PFSK-1 (cell line): Measurements from ENCODE around the gene STH.

Experiments used
- FOXP2 ChIP-seq: optimal IDR thresholded peaks from 2 replicates; pipeline ENCODE3; 2011; ENCODE audit warnings: borderline replicate concordance, control low read depth, inconsistent platforms; ENCODE audit not compliant: insufficient read depth; ENCODE audit errors: extremely low read length, extremely low read depth
- POLR2AphosphoS5 ChIP-seq: IDR thresholded peaks from 2 replicates; pipeline ENCODE4 v1.6.1; 2012; ENCODE audit warnings: low read depth, mild to moderate bottlenecking, control low read depth, low read length, moderate library complexity
- SIN3A ChIP-seq: IDR thresholded peaks from 2 replicates; pipeline ENCODE4 v1.6.1; 2012; ENCODE audit warnings: mild to moderate bottlenecking, low read length, moderate library complexity, borderline replicate concordance; ENCODE audit not compliant: insufficient read depth
- TAF1 ChIP-seq: IDR thresholded peaks from 2 replicates; pipeline ENCODE4 v1.6.1; 2012; ENCODE audit warnings: low read length, control low read depth, borderline replicate concordance; ENCODE audit not compliant: insufficient read depth
- TF ChIP-seq, protein P1 (sequence below), 2 experiments: IDR thresholded peaks; 2 replicates each; pipeline versions ENCODE4 v1.6.1 to v1.8.0; 2011 to 2012; ENCODE audit warnings: low read depth in 2 of 2, low read length in 2 of 2, control low read depth in 1 of 2, inconsistent platforms in 1 of 2, mild to moderate bottlenecking in 1 of 2, moderate library complexity in 1 of 2; ENCODE audit not compliant: insufficient read depth in 1 of 2

GRCh38 chr17:45995627-45996270, 3.3 kb upstream of the STH start:
- TF ChIP-seq, protein P1, sequence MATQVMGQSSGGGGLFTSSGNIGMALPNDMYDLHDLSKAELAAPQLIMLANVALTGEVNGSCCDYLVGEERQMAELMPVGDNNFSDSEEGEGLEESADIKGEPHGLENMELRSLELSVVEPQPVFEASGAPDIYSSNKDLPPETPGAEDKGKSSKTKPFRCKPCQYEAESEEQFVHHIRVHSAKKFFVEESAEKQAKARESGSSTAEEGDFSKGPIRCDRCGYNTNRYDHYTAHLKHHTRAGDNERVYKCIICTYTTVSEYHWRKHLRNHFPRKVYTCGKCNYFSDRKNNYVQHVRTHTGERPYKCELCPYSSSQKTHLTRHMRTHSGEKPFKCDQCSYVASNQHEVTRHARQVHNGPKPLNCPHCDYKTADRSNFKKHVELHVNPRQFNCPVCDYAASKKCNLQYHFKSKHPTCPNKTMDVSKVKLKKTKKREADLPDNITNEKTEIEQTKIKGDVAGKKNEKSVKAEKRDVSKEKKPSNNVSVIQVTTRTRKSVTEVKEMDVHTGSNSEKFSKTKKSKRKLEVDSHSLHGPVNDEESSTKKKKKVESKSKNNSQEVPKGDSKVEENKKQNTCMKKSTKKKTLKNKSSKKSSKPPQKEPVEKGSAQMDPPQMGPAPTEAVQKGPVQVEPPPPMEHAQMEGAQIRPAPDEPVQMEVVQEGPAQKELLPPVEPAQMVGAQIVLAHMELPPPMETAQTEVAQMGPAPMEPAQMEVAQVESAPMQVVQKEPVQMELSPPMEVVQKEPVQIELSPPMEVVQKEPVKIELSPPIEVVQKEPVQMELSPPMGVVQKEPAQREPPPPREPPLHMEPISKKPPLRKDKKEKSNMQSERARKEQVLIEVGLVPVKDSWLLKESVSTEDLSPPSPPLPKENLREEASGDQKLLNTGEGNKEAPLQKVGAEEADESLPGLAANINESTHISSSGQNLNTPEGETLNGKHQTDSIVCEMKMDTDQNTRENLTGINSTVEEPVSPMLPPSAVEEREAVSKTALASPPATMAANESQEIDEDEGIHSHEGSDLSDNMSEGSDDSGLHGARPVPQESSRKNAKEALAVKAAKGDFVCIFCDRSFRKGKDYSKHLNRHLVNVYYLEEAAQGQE (IDR thresholded peaks at IDR 0.05; ENCODE audit: insufficient read depth in 1 of 2, low read depth in 2 of 2, low read length in 2 of 2) = no peak
- TF ChIP-seq TAF1 (no peak), POLR2AphosphoS5 (no peak), SIN3A (no peak), FOXP2 (no peak)
